ENCODE data around the gene SP5. TPM values are rescaled to one million over a fixed set of nuclear protein-coding genes. Genes with fewer than 3 reads are reported as not detected.

SP5 gene
- total RNA-seq, 3 donors from 2014 or later, result 1.5 to 7.9 (median 5.8) TPM

DNA sequence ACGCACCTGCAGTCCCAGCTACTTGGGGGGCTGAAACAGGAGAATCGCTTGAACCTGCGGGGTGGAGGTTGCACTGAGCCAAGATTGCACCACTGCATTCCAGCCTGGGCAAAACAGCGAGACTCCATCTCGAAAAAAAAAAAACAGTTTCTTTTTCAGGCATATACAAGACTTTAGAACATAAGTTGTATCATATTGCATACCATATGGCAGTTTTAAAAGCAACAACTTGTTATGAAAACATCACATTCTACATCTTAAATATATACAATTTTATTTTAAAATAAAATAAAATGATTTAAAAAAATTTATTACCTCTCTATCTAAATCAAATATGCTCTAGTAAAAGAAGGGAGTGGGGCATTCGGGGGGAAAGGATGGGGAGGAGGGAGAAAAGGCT, 39.4 kb upstream of the SP5 start:
- no peaks in the 10 kb centered on the region for H3K27me3 ChIP-seq
- intact Hi-C loops (cut with DNase I; ENCODE audit: low total_unique reads), result no loop called here
- H3K27ac ChIP-seq, result no peak overlapping the region
- H3K4me1 ChIP-seq, result no peaks in the 10 kb centered on the region
- no peak for DNase-seq (ENCODE audit: low spot score in 2 of 2)
- H3K4me3 ChIP-seq, result no peak overlapping the region
- no peaks in the 10 kb centered on the region for H3K9me3 ChIP-seq
- TF ChIP-seq CTCF (IDR thresholded peaks at IDR 0.05) (no peak), POLR2AphosphoS5 (IDR thresholded peaks at IDR 0.05) (no peak), POLR2A (IDR thresholded peaks at IDR 0.05) (no peak)
- H3K36me3 ChIP-seq, result no peaks in the 10 kb centered on the region

- Histone ChIP-seq H3K4me1 (no peaks in the 10 kb centered on the region), H3K27me3 (no peaks in the 10 kb centered on the region), H3K36me3 (no peaks in the 10 kb centered on the region), H3K27ac (no peak overlapping the region), H3K4me3 (peak overlapping the region in 1 of 3 donors; percentile 13), H3K9me3 (no peaks in the 10 kb centered on the region)
- intact Hi-C loops (cut with DNase I; ENCODE audit: low total_unique reads), result no loop called here
- TF ChIP-seq POLR2AphosphoS5 (IDR thresholded peaks at IDR 0.05) (no peak), CTCF (IDR thresholded peaks at IDR 0.05) (no peak), POLR2A (IDR thresholded peaks at IDR 0.05) (no peak)
- DNase-seq (ENCODE audit: low spot score in 2 of 2), result no peak
Measured at GRCh38 chr2:170679607-170680079, 35.5 kb upstream of the SP5 start.

DNA sequence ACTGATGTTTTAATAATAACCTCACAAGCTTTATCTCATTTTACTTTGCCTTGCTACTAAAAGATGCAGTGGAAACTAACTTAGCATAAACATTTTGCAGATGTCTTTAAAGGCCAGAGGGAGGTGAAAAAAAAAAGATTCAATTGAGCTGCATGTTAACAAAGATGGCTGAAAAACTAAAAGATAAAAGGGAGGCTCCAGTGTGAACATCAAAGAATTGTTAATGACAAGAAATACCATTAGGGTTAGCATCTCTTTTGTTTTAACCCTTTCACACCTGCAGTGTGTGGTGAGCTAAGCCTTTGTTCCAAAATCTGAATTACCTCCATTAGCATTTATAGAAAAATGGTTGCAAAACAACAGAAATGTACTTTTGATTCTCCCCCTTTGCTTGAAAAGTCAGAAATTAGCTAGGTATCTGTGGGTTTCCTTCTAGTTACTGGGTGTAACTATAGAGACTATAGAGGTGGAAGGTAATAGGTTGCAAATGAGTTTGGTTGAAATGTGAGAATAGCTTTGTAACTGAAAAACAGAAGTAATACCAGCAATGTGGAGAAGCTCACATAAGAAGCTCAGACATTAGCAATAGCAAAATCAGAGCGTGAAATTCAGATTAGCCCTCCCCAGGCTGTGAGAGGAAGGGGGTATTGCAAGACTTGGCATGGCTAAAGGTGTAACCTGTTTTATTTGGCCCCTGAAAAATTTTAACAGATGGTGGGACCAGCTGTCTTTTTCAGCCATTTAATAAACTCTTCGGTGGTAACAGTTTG, 34.8 kb upstream of the SP5 start:
- H3K27me3 ChIP-seq, result no peaks in the 10 kb centered on the region
- H3K27ac ChIP-seq, result no peak overlapping the region
- intact Hi-C loops (cut with DNase I; ENCODE audit: low total_unique reads), result no loop called here
- H3K4me1 ChIP-seq, result no peaks in the 10 kb centered on the region
- no peak overlapping the region for H3K4me3 ChIP-seq
- no peaks in the 10 kb centered on the region for H3K36me3 ChIP-seq
- DNase-seq (ENCODE audit: low spot score in 2 of 2), result no peak
- TF ChIP-seq CTCF (IDR thresholded peaks at IDR 0.05) (no peak), POLR2AphosphoS5 (IDR thresholded peaks at IDR 0.05) (no peak), POLR2A (IDR thresholded peaks at IDR 0.05) (no peak)
- no peaks in the 10 kb centered on the region for H3K9me3 ChIP-seq

- Histone ChIP-seq H3K27ac (no peak overlapping the region), H3K27me3 (no peaks in the 10 kb centered on the region), H3K4me1 (no peaks in the 10 kb centered on the region), H3K9me3 (no peaks in the 10 kb centered on the region), H3K36me3 (no peaks in the 10 kb centered on the region), H3K4me3 (no peak overlapping the region)
- intact Hi-C loops (cut with DNase I; ENCODE audit: low total_unique reads), result no loop called here
- DNase-seq (ENCODE audit: low spot score in 2 of 2), result no peak
- TF ChIP-seq CTCF (IDR thresholded peaks at IDR 0.05) (no peak), POLR2AphosphoS5 (IDR thresholded peaks at IDR 0.05) (no peak), POLR2A (IDR thresholded peaks at IDR 0.05) (no peak)
Measured at GRCh38 chr2:170681311-170681710, 33.8 kb upstream of the SP5 start.

DNA sequence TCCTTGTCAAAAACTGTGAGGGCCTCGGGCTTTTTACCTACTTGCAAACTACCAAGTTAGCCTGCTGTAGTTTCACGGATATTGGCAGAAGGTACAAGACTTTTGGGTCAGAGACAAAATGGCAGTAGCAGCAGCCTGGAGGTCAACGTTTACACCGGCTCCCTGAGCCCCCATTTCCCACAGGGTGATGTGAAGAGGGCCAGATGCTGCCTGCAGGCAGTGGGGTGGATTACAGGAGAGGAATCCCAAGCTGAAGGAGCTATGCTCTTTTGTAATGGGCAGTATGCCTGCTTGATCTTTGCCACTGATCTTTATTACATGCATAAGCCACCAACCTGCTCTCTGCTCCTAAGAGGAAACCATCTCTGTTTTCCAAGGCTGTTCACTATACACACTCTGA, 29.5 kb upstream of the SP5 start:
- H3K27ac ChIP-seq, result no peak overlapping the region
- no peaks in the 10 kb centered on the region for H3K27me3 ChIP-seq
- DNase-seq (ENCODE audit: low spot score in 2 of 2), result no peak
- H3K4me3 ChIP-seq, result no peak overlapping the region
- H3K9me3 ChIP-seq, result no peaks in the 10 kb centered on the region
- TF ChIP-seq POLR2A (IDR thresholded peaks at IDR 0.05) (no peak), CTCF (IDR thresholded peaks at IDR 0.05) (no peak), POLR2AphosphoS5 (IDR thresholded peaks at IDR 0.05) (no peak)
- no peaks in the 10 kb centered on the region for H3K36me3 ChIP-seq
- H3K4me1 ChIP-seq, result no peaks in the 10 kb centered on the region
- intact Hi-C loops (cut with DNase I; ENCODE audit: low total_unique reads), result loop anchor here (5.0 kb wide), 1 partner anchor 493 kb away; no protein-coding TSS in a partner anchor

Data from breast epithelium (tissue), 4 donors.